ENCODE results near the gene RBM22.

GRCh38 chr5:150653145-150653761, 47.6 kb downstream of the RBM22 start:
- TF ChIP-seq CTCF (IDR thresholded peaks at IDR 0.05): no peak
- TF ChIP-seq POLR2A (IDR thresholded peaks at IDR 0.05; ENCODE audit: low read depth): no peak
- TF ChIP-seq EP300 (IDR thresholded peaks at IDR 0.05): no peak
- no peak for TF ChIP-seq POLR2AphosphoS5 (IDR thresholded peaks at IDR 0.05)

Measured in esophagus muscularis mucosa (tissue), 4 donors.